PC-3 (cell line): ENCODE results near the gene PFKFB4. TPM values are rescaled to one million over a fixed set of nuclear protein-coding genes. Genes with fewer than 3 reads are reported as not detected.
A peak's percentile ranks its signal among the peaks of the same experiment; 100 is the strongest.

Experiments
- ATAC-seq: fragments of 200-7000 bp; cut with Tn5 transposase; 2 replicates; pipeline ENCODE4 v1.9.1; 2020; ENCODE audit warnings: mild to moderate bottlenecking, moderate library complexity
- BruUV-seq: library from RNA; stranded (reverse); fragments of 400-500 nt; replicated peaks from 2 replicates; lab custom pipeline; 2021; lab: Mats Ljungman, UMichigan
- CTCF ChIA-PET: fragments of 300-600 bp; sonication (Branson Sonifier 250); formaldehyde crosslinking; loops from one replicate; lab custom pipeline; 2022; ENCODE audit warnings: antibody characterized with exemption; lab: Charles Lee
- POLR2A ChIA-PET: fragments of 300-600 bp; sonication (Branson Sonifier 250); formaldehyde crosslinking; loops from one replicate; lab custom pipeline; 2022; ENCODE audit warnings: antibody characterized with exemption; ENCODE audit not compliant: unreplicated experiment; lab: Charles Lee
- DNase-seq: peaks from one replicate; pipeline ENCODE4 v3.0.0-alpha.2; 2015
- H2AFZ ChIP-seq: fragments of 300-600 bp; sonication (generic); 2 replicates; pipeline ENCODE4 v1.6.0; 2016; ENCODE audit warnings: antibody characterized with exemption, low read length
- H3F3A ChIP-seq: fragments of 300-600 bp; sonication (generic); one replicate; pipeline ENCODE4 v1.6.0; 2017; ENCODE audit warnings: antibody characterized with exemption, low read length, control low read depth, mild to moderate bottlenecking; ENCODE audit not compliant: unreplicated experiment
- H3K27ac ChIP-seq: fragments of 300-600 bp; sonication (generic); 2 replicates; pipeline ENCODE4 v1.5.1; 2016; ENCODE audit warnings: mild to moderate bottlenecking, low read length
- H3K27me3 ChIP-seq: fragments of 300-600 bp; sonication (generic); 2 replicates; pipeline ENCODE4 v1.6.1; 2016; ENCODE audit warnings: low read length, mixed read lengths
- H3K36me3 ChIP-seq: fragments of 300-600 bp; sonication (generic); 2 replicates; pipeline ENCODE4 v1.6.1; 2016; ENCODE audit warnings: low read depth, mixed run types, low read length, mixed read lengths
- H3K4me1 ChIP-seq: fragments of 300-600 bp; sonication (generic); 2 replicates; pipeline ENCODE4 v1.5.1; 2016; ENCODE audit warnings: low read length; ENCODE audit not compliant: insufficient read depth
- H3K4me2 ChIP-seq: fragments of 300-600 bp; sonication (generic); 2 replicates; pipeline ENCODE4 v1.6.0; 2016; ENCODE audit warnings: low read length
- H3K4me3 ChIP-seq: fragments of 300-600 bp; sonication (generic); 2 replicates; pipeline ENCODE4 v1.5.1; 2016; ENCODE audit warnings: mild to moderate bottlenecking, low read length, mixed read lengths
- H3K79me2 ChIP-seq: fragments of 300-600 bp; sonication (generic); 2 replicates; pipeline ENCODE4 v1.6.1; 2017; ENCODE audit warnings: low read length, mixed read lengths
- H3K9ac ChIP-seq: fragments of 300-600 bp; sonication (generic); 2 replicates; pipeline ENCODE4 v1.6.0; 2016; ENCODE audit warnings: mild to moderate bottlenecking, low read length
- H3K9me2 ChIP-seq: fragments of 300-600 bp; sonication (generic); replicated peaks from 2 replicates; pipeline ENCODE4 v1.6.1; 2016; ENCODE audit warnings: mixed run types, low read length, mixed read lengths
- H3K9me3 ChIP-seq: fragments of 300-600 bp; sonication (generic); 2 replicates; pipeline ENCODE4 v1.6.1; 2016; ENCODE audit warnings: low read length, mixed read lengths
- H4K20me1 ChIP-seq: fragments of 300-600 bp; sonication (generic); 2 replicates; pipeline ENCODE4 v1.6.1; 2016; ENCODE audit warnings: low read length, mixed read lengths
- EZH2 ChIP-seq: fragments of 300-600 bp; sonication (generic); IDR thresholded peaks from one replicate; pipeline ENCODE4 v1.6.1; 2017; ENCODE audit warnings: antibody characterized with exemption, mild to moderate bottlenecking, low read length; ENCODE audit not compliant: unreplicated experiment
- EZH2phosphoT487 ChIP-seq: fragments of 300-600 bp; sonication (generic); IDR thresholded peaks from 2 replicates; pipeline ENCODE4 v1.6.1; 2018; ENCODE audit warnings: mild to moderate bottlenecking, antibody characterized with exemption, low read length, borderline replicate concordance
- intact Hi-C: fragments of 100-400 bp; cut with micrococcal nuclease; formaldehyde crosslinking; loops from 2 replicates; pipeline ENCODE4 v1.9.0; 2023
- total RNA-seq: library from RNA; depleted of rRNA; stranded (reverse); fragments of >200 nt; gene quantifications from 2 replicates; pipeline ENCODE4 v1.2.3, GENCODE V29; 2014
- TF ChIP-seq, protein P1 (sequence below): fragments of 300-600 bp; sonication (generic); conservative IDR thresholded peaks from 2 replicates; pipeline ENCODE4 v1.5.1; 2017; ENCODE audit warnings: antibody characterized with exemption, low read depth, mild to moderate bottlenecking, low read length

PFKFB4 gene
- total RNA-seq, 1 experiment from 2014 or later = 33.5 TPM

GRCh38 chr3:48548729-48549705 lies 7.6 kb downstream of the PFKFB4 start:
- ChIA-PET POLR2A (interaction anchor here (0.5 kb wide), 1 partner anchor 103 kb away, joined by 3 read pairs; the partner anchor contains the start of gene ATRIP), CTCF (interaction anchor here (0.6 to 1.0 kb wide), 4 partner anchors 62 to 148 kb away, joined by 3 to 6 read pairs (median 4); no protein-coding TSS in a partner anchor)
- Histone ChIP-seq H3K27me3 (no peaks in the 10 kb centered on the region), H3K9ac (no peak overlapping the region), H3K9me2 (no peaks in the 10 kb centered on the region), H3K4me2 (no peak overlapping the region), H3K4me3 (no peak overlapping the region), H3K27ac (no peak overlapping the region), H3F3A (no peaks in the 10 kb centered on the region), H4K20me1 (no peaks in the 10 kb centered on the region), H3K79me2 (peaks cover 24% of the 10 kb centered on the region), H3K9me3 (no peaks in the 10 kb centered on the region), H2AFZ (no peak overlapping the region), H3K4me1 (no peaks in the 10 kb centered on the region), H3K36me3 (peaks cover 29% of the 10 kb centered on the region)
- peak; percentile 90 for DNase-seq
- intact Hi-C loops = loop anchor here (1.0 to 2.0 kb wide), 3 partner anchors 42 to 276 kb away; no protein-coding TSS in a partner anchor
- BruUV-seq = no TSS peak
- peak; percentile 99 for ATAC-seq
- TF ChIP-seq, protein P1, sequence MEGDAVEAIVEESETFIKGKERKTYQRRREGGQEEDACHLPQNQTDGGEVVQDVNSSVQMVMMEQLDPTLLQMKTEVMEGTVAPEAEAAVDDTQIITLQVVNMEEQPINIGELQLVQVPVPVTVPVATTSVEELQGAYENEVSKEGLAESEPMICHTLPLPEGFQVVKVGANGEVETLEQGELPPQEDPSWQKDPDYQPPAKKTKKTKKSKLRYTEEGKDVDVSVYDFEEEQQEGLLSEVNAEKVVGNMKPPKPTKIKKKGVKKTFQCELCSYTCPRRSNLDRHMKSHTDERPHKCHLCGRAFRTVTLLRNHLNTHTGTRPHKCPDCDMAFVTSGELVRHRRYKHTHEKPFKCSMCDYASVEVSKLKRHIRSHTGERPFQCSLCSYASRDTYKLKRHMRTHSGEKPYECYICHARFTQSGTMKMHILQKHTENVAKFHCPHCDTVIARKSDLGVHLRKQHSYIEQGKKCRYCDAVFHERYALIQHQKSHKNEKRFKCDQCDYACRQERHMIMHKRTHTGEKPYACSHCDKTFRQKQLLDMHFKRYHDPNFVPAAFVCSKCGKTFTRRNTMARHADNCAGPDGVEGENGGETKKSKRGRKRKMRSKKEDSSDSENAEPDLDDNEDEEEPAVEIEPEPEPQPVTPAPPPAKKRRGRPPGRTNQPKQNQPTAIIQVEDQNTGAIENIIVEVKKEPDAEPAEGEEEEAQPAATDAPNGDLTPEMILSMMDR = peak; percentile 97
- TF ChIP-seq EZH2 = no peak

- no peak overlapping the region for H3K9ac ChIP-seq
- no peaks in the 10 kb centered on the region for H3K4me1 ChIP-seq
- no peak overlapping the region for H3K4me3 ChIP-seq
- peaks cover 29% of the 10 kb centered on the region for H3K36me3 ChIP-seq
- no peak overlapping the region for H3K4me2 ChIP-seq
- no peak overlapping the region for H2AFZ ChIP-seq
- no peak overlapping the region for H3K27ac ChIP-seq
- no peaks in the 10 kb centered on the region for H3K27me3 ChIP-seq
- BruUV-seq = no TSS peak
- intact Hi-C loops = loop anchor here (1.0 to 2.0 kb wide), 3 partner anchors 41 to 275 kb away; no protein-coding TSS in a partner anchor
- CTCF ChIA-PET = interaction anchor here (1.0 kb wide), 1 partner anchor 112 kb away, joined by 4 read pairs; no protein-coding TSS in a partner anchor
- DNase-seq (no peak), ATAC-seq (no peak)
- TF ChIP-seq EZH2 = no peak
- TF ChIP-seq, protein P1 = no peak
- no peak for TF ChIP-seq EZH2phosphoT487
- no peaks in the 10 kb centered on the region for H3F3A ChIP-seq
- H3K9me2 ChIP-seq = no peaks in the 10 kb centered on the region
- POLR2A ChIA-PET = no interaction called here
- H3K9me3 ChIP-seq = no peaks in the 10 kb centered on the region
- H4K20me1 ChIP-seq = no peaks in the 10 kb centered on the region
- H3K79me2 ChIP-seq = peaks cover 15% of the 10 kb centered on the region
Observed at GRCh38 chr3:48548126-48548525, 8.5 kb downstream of the PFKFB4 start.
